Transverse colon (tissue), 4 donors: ENCODE measurements around the gene ZNF296. TPM values are rescaled to one million over a fixed set of nuclear protein-coding genes. Genes with fewer than 3 reads are reported as not detected.

Experiments used
- DNase-seq: peaks from one replicate; pipeline ENCODE4 v3.0.0-alpha.2; 2019
- H3K27ac ChIP-seq, 4 donors: fragments of 200-600 bp; sonication (generic); 2 replicates each; pipeline ENCODE4 v1.5.1; 2016 to 2018; ENCODE audit warnings: inconsistent platforms in 4 of 4
- H3K27me3 ChIP-seq: fragments of 200-600 bp; sonication (generic); 2 replicates; pipeline ENCODE4 v1.5.1; 2017; ENCODE audit warnings: inconsistent platforms
- H3K36me3 ChIP-seq, 4 donors: fragments of 200-600 bp; sonication (generic); 2 replicates each; pipeline ENCODE4 v1.5.1; 2017 to 2019; ENCODE audit warnings: inconsistent platforms in 4 of 4
- H3K4me1 ChIP-seq, 4 donors: fragments of 200-600 bp; sonication (generic); 2 replicates each; pipeline ENCODE4 v1.5.1; 2017 to 2020; ENCODE audit warnings: inconsistent platforms in 4 of 4
- H3K4me3 ChIP-seq, 4 donors: fragments of 200-600 bp; sonication (generic); 1 replicate in 1 of 4; 2 replicates in 3 of 4; pipeline versions ENCODE4 v1.5.1 to v1.6.1; 2017 to 2019; ENCODE audit warnings: inconsistent platforms in 4 of 4
- H3K9me3 ChIP-seq, 2 donors: fragments of 200-600 bp; sonication (generic); 2 replicates each; pipeline ENCODE4 v1.5.1; 2017 to 2019; ENCODE audit warnings: inconsistent platforms in 2 of 2
- CTCF ChIP-seq, 5 experiments: fragments of 200-600 bp in 3 of 5; fragments of 450-650 bp in 2 of 5; sonication (generic) in 3 of 5; IDR thresholded peaks; 1 replicate in 2 of 5; 2 replicates in 3 of 5; pipeline ENCODE4 v1.5.1; 2016 to 2017; ENCODE audit warnings: antibody characterized with exemption in 5 of 5, inconsistent platforms in 3 of 5, mild to moderate bottlenecking in 2 of 5, moderate library complexity in 1 of 5
- EP300 ChIP-seq: sonication (generic); formaldehyde crosslinking; IDR thresholded peaks from one replicate; pipeline ENCODE4 v1.6.1; 2017; ENCODE audit warnings: antibody characterized with exemption, low read depth
- POLR2A ChIP-seq: fragments of 450-650 bp; IDR thresholded peaks from one replicate; pipeline ENCODE4 v1.6.1; 2016; ENCODE audit warnings: antibody characterized with exemption, mild to moderate bottlenecking, moderate library complexity
- POLR2AphosphoS5 ChIP-seq, 3 donors: sonication (generic); formaldehyde crosslinking; IDR thresholded peaks; one replicate each; pipeline ENCODE4 v1.6.1; 2016; ENCODE audit warnings: antibody characterized with exemption in 3 of 3
- WGBS, 2 donors: methylation state at CpG; one replicate each; pipeline ENCODE4 v1.1.5; 2018; ENCODE audit warnings: low coverage in 1 of 2; 5-methylcytosine and 5-hydroxymethylcytosine counted together
- in situ Hi-C, 4 donors: fragments of 200-750 bp; cut with MboI; loops; one replicate each; pipeline versions ENCODE4 v1.15.0 to v1.15.1; 2017; ENCODE audit warnings: low sequenced_read_pairs in 3 of 4, low pct_ligation_motif_present in 1 of 4, low pct_unique_long_range_greater_than_20kb in 1 of 4
- intact Hi-C: fragments of 100-400 bp; cut with DNase I; formaldehyde crosslinking; loops from one replicate; pipeline ENCODE4 v1.15.1; 2023; ENCODE audit warnings: low total_unique reads
- total RNA-seq, 4 donors: library from RNA; depleted of rRNA; stranded (reverse); fragments of >200 nt; gene quantifications; one replicate each; pipeline ENCODE4 v1.1.0, GENCODE V29; 2016

ZNF296 gene
- total RNA-seq, 4 donors from 2014 or later = 0.75 to 5.8 (median 3.5) TPM

DNA sequence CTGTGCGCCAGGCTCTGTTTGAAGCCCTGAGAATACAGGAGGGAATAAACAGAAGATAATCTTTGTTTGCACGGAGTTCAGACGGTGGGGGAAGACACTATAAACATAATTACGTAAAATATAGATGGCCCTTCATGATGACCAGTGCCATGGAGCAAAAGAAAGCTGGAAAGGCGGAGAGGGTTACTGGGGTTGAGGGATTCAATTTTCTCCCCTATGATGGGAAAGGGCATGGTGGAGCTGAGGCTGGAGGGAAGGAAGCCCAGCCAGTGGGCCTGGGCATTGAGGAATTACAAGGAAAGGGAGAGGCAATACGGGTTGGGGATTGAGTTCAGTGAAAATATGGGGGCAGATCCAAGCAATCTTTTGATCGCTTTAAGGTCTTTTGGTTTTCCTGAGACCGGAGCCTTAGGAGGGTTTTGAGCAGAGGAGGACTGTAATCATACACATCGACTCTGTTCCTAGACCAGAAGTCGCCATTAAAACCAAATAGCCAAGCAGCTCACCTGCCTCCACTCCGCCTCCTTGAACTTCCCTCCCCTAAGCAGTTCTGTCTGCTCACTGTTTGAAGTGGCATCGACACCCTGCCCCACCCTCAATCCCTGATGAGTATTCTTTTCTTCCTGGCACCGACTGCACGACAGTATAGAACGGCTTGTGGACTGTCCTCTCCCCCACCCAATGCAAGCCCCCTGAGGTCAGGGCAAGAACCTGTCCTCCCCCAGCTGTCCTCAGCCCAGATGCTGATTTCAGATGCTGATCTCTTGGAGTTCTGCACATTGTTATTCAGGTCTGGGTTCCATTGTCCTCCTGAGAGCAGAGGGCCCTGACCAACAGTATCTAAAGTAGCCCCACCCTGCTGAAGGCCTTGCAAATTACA is 813 bp upstream of the ZNF296 start:
- Histone ChIP-seq H3K4me1 (peaks cover 7 to 51% (median 39%) of the 10 kb centered on the region in 4 donors), H3K4me3 (peak overlapping the region in 2 of 4 donors; percentile 65 to 68), H3K9me3 (no peaks in the 10 kb centered on the region), H3K36me3 (peaks cover 0 to under 1% (median 0%) of the 10 kb centered on the region in 4 donors), H3K27me3 (no peaks in the 10 kb centered on the region), H3K27ac (peak overlapping the region; percentile 88 to 92 (median 89))
- intact Hi-C loops = loop anchor here (5.0 kb wide), 1 partner anchor 35 kb away; no protein-coding TSS in a partner anchor
- 47 to 60% methylated on average over 7 to 15 of the region's 15 CpGs for WGBS, 2 donors
- in situ Hi-C loops = no loop called here
- TF ChIP-seq EP300 = no peak
- peak in 1 of 3 donors; percentile 9 for TF ChIP-seq POLR2AphosphoS5 (IDR thresholded peaks at IDR 0.05)
- TF ChIP-seq CTCF (IDR thresholded peaks at IDR 0.05) = no peak
- peak; percentile 51 for DNase-seq

- Histone ChIP-seq H3K36me3 (peaks cover 0 to 15% (median 4%) of the 10 kb centered on the region in 4 donors), H3K4me1 (peaks cover 7 to 43% (median 37%) of the 10 kb centered on the region in 4 donors), H3K9me3 (no peaks in the 10 kb centered on the region), H3K27me3 (no peaks in the 10 kb centered on the region), H3K4me3 (peak overlapping the region; percentile 31 to 68 (median 57)), H3K27ac (peak overlapping the region; percentile 88 to 92 (median 89))
- WGBS, 2 donors = 6 to 7% methylated on average over 6 to 24 of the region's 26 CpGs
- in situ Hi-C loops = no loop called here
- intact Hi-C loops = loop anchor here (5.0 kb wide), 1 partner anchor 33 kb away; no protein-coding TSS in a partner anchor
- DNase-seq = peak; percentile 92
- TF ChIP-seq POLR2AphosphoS5 (IDR thresholded peaks at IDR 0.05) (peak; percentile 58 to 84 (median 82)), POLR2A (peak; percentile 75), CTCF (IDR thresholded peaks at IDR 0.05) (no peak)
These were observed 813 bp downstream of the ZNF296 start for GRCh38 chr19:45075301-45076028.

GRCh38 chr19:45074744-45075300 is 1.5 kb downstream of the ZNF296 start:
- intact Hi-C loops = loop anchor here (5.0 kb wide), 1 partner anchor 33 kb away; no protein-coding TSS in a partner anchor
- Histone ChIP-seq H3K9me3 (no peaks in the 10 kb centered on the region), H3K27ac (peak overlapping the region; percentile 88 to 92 (median 89)), H3K36me3 (peaks cover 0 to 21% (median 7%) of the 10 kb centered on the region in 4 donors), H3K27me3 (no peaks in the 10 kb centered on the region), H3K4me1 (peaks cover 7 to 37% (median 31%) of the 10 kb centered on the region in 4 donors), H3K4me3 (peak overlapping the region in 3 of 4 donors; percentile 5 to 68 (median 65))
- no peak for DNase-seq
- WGBS, 2 donors = 57 to 94% methylated on average over 3 to 11 of the region's 11 CpGs
- TF ChIP-seq CTCF (IDR thresholded peaks at IDR 0.05) = no peak
- TF ChIP-seq POLR2A = no peak
- TF ChIP-seq POLR2AphosphoS5 (IDR thresholded peaks at IDR 0.05) = no peak
- no peak for TF ChIP-seq EP300
- in situ Hi-C loops = no loop called here
